Measurements from ENCODE around the gene MRTFA.

GRCh38 chr22:40466976-40467375, 169.5 kb downstream of the MRTFA start:
- TF ChIP-seq CTCF (IDR thresholded peaks at IDR 0.05) = no peak
- no peak for TF ChIP-seq POLR2A (IDR thresholded peaks at IDR 0.05)

All from adrenal gland (tissue), 5 donors.